ENCODE data around the gene ALG8. TPM values are rescaled to one million over a fixed set of nuclear protein-coding genes. Genes with fewer than 3 reads are reported as not detected.
"Not testable (repeated sequence)": the region's sequence is repeated elsewhere in the genome, so short reads cannot be mapped to it uniquely, and the experiment has no call there.

ALG8 gene
- total RNA-seq, 1 donor from 2014 or later, result 31.5 TPM

DNA sequence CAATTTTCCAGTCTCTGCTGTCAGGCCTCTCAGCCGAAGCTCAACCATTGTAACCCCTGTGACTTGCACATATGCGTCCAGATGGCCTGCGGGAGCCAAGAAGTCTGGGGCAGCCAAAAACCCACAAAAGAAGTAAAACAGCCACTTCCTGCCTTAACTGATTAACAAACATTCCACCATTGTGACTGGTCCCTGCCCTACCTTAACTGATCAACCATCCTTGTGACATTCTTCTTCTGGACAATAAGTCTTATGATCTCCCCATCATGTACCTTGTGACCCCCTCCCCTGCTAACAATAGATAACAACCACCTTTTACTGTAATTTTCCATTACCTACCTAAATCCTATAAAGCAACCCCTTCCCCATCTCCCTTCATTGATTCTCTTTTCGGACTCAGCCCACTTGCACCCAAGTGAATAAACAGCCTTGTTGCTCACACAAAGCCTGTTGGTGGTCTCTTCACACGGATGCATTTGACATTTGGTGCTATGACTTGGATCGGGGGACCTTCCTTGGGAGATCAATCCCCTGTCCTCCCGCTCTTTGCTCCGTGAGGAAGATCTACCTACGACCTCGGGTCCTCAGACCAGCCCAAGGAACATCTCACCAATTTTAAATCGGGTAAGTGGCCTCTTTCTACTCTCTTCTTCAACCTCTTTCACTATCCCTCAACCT is 58.5 kb downstream of the ALG8 start:
- Histone ChIP-seq H3K27me3 (ENCODE audit: control insufficient read depth, insufficient read depth, low read length) (no peaks in the 10 kb centered on the region), H3K36me3 (ENCODE audit: control insufficient read depth, insufficient read depth, low read length) (no peaks in the 10 kb centered on the region), H3K4me3 (ENCODE audit: low read depth, low read length) (no peak overlapping the region)
- peak; percentile 35 for DNase-seq (ENCODE audit: low read depth)
- TF ChIP-seq, protein P1, sequence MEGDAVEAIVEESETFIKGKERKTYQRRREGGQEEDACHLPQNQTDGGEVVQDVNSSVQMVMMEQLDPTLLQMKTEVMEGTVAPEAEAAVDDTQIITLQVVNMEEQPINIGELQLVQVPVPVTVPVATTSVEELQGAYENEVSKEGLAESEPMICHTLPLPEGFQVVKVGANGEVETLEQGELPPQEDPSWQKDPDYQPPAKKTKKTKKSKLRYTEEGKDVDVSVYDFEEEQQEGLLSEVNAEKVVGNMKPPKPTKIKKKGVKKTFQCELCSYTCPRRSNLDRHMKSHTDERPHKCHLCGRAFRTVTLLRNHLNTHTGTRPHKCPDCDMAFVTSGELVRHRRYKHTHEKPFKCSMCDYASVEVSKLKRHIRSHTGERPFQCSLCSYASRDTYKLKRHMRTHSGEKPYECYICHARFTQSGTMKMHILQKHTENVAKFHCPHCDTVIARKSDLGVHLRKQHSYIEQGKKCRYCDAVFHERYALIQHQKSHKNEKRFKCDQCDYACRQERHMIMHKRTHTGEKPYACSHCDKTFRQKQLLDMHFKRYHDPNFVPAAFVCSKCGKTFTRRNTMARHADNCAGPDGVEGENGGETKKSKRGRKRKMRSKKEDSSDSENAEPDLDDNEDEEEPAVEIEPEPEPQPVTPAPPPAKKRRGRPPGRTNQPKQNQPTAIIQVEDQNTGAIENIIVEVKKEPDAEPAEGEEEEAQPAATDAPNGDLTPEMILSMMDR (IDR thresholded peaks at IDR 0.05; ENCODE audit: insufficient read depth, low read length, poor library complexity, severe bottlenecking), result no peak

DNA sequence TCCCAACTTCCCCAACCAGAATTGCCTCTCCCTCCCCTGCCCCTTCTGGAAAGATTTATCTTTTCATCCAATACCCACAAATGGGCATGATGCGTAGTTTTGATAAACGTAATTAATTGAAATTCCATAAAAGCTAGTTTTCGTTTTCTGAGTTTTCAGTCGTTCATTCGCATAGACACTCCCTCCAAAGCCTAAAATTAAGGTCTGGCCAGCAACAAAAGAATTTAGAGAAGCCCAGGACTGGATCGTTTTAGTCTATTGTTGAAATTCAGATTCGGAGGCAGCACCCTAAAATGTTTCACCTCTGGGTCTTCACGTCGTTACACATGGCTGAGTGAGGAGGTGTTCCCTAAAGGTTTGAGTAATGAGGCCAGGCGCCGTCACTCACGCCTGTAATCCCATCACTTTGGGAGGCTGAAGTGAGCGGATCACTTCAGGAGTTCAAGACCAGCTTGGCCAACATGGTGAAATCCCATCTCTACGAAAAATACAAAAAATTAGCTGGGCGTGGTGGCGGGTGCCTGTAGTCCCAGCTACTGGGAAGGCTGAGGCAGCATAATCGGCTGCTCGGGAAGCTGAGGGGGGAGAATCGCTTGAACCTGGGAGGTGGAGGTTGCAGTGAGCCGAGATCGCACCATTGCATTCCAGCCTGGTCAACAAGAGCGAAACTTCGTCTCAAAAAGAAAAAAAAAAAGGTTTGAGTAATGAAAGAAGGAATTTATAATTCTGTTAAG is 59.2 kb downstream of the ALG8 start:
- no peak for DNase-seq (ENCODE audit: low read depth)
- Histone ChIP-seq H3K36me3 (ENCODE audit: control insufficient read depth, insufficient read depth, low read length) (no peaks in the 10 kb centered on the region), H3K4me3 (ENCODE audit: low read depth, low read length) (peak overlapping the region; percentile 67), H3K27me3 (ENCODE audit: control insufficient read depth, insufficient read depth, low read length) (no peaks in the 10 kb centered on the region)
- TF ChIP-seq, protein P1 (IDR thresholded peaks at IDR 0.05; ENCODE audit: insufficient read depth, low read length, poor library complexity, severe bottlenecking), result no peak

DNA sequence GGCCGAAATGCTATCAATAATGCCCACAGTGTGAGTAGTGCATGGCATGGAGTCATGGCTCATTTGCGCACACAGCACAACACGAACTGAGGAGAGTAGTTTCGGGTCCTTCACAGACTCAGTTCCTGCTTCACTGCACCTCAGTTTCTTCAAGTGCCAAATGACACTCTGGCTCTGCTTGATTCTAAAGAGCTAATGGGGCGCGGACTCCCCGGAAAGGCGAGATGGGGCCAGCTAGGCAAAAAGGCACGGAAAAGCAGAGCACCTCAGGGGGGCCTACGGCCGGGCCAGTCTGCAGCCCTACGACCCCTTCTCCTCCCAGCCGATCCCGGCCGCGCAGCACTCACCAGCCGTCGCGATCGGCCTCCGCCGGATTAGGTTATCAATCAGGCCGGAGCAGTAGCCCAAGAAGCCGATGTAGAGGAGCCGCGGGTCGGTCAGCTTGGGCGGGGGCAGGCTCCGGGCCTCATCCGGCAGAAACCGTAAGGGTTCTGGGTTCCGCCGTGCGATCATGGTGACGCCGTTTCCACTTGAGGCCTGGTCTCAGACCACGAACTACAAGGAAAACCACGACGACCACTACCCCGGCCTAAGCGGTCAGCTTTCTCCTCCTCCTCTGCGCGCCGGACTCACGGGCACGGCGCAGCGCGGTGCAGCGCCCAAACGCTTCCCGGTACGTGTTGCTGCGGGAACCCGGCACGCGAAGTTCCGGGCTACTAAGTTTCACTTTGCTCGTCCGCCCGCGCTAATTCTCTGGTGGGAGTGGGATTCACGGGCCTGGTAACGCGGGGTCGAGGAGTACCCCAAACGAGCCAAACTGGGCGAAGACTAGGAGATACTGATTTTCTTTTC is 60.0 kb downstream of the ALG8 start, which contains the start of gene NDUFC2:
TSS of gene NDUFC2 (minus strand) at position 631 of the 852 bp plus-strand sequence. CDS start at position 513, 118 bp downstream.
- Histone ChIP-seq H3K27me3 (ENCODE audit: control insufficient read depth, insufficient read depth, low read length) (no peaks in the 10 kb centered on the region), H3K4me3 (ENCODE audit: low read depth, low read length) (peak within 1 kb of the TSS; percentile 67), H3K36me3 (ENCODE audit: control insufficient read depth, insufficient read depth, low read length) (no peaks in the 10 kb centered on the region)
- DNase-seq (ENCODE audit: low read depth), result peak; percentile 38
- TF ChIP-seq, protein P1 (IDR thresholded peaks at IDR 0.05; ENCODE audit: insufficient read depth, low read length, poor library complexity, severe bottlenecking), result no peak

DNA sequence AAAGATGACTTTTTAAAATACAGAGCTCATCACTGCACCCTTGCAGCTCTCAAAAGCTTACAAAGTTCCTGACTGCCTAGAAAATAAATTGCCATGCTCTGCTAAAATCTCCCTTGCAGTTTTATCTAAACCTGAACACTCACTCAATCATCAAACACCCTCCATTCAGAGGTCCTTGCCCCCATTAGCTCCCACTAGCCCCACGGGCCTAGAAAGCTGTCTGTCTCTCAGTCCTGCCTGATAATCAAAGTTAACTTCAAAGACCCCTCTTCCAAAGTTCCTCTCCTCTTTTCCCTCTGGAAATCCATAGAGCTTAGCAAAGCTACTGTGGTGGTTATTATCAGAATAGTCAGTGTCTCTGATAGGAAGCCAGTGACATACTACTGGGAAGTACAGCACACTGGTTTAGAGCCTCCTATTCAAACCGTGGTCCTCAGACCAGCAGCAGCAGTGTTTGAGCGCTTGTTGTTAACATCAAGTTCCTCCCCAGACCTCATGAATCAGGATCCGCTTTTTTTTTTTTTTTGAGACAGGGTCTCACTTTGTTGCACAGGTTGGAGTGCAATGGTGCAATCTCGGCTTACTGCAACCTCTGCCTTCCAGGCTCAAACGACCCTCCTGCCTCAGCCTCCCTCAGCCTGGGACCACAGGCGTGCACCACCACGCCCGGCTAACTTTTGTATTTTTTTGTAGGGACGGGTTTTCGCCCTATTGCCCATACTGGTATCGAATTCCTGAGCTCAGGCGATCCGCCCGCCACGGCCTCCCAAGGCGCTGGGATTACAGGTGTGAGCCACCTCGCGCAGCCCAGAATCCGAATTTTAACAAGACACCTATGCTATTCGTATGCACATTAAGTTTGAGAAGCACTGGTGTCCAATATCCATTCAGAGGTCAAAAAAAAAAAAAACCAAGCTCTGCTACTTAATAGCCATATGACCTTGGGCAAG is 60.9 kb downstream of the ALG8 start:
- no peak for DNase-seq (ENCODE audit: low read depth)
- peak overlapping the region; percentile 67 for H3K4me3 ChIP-seq (ENCODE audit: low read depth, low read length)
- TF ChIP-seq, protein P1 (IDR thresholded peaks at IDR 0.05; ENCODE audit: insufficient read depth, low read length, poor library complexity, severe bottlenecking), result no peak
- H3K27me3 ChIP-seq (ENCODE audit: control insufficient read depth, insufficient read depth, low read length), result no peaks in the 10 kb centered on the region
- H3K36me3 ChIP-seq (ENCODE audit: control insufficient read depth, insufficient read depth, low read length), result no peaks in the 10 kb centered on the region

DNA sequence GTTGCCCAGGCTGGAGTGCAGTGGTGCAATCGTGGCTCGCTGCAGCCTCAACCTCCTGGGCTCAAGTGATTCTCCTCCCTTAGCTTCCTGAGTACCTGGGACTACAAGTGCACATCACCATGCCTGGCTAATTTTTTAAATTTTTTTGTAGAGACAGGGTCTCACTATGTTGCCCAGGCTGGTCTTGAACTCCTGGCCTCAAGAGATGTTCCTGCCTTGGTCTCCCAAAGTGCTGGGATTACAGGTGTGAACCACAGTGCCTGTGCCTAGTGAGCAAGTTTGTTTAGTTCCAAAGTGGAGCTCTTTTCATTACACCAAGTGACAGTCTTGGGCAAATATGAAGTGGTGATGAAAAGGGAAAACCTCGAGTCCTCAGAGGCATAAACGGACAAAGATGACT is 61.8 kb downstream of the ALG8 start:
- not testable (repeated sequence) for H3K27me3 ChIP-seq (ENCODE audit: control insufficient read depth, insufficient read depth, low read length); DNase-seq (ENCODE audit: low read depth); H3K36me3 ChIP-seq (ENCODE audit: control insufficient read depth, insufficient read depth, low read length); H3K4me3 ChIP-seq (ENCODE audit: low read depth, low read length)

Data from kidney epithelial cell (primary cell).